K562 (cell line): ENCODE results near the gene PPT2. TPM values are rescaled to one million over a fixed set of nuclear protein-coding genes. Genes with fewer than 3 reads are reported as not detected.

Source experiments
- GATAD2A ChIP-seq: fragments of 450-650 bp; IDR thresholded peaks from 2 replicates; pipeline ENCODE4 v1.6.1; 2017
- GMEB1 ChIP-seq: fragments of 250-450 bp; sonication (Bioruptor Pico); IDR thresholded peaks from 2 replicates; pipeline ENCODE4 v1.4.0; 2020; ENCODE audit warnings: mild to moderate bottlenecking
- MEIS2 ChIP-seq: fragments of 450-650 bp; IDR thresholded peaks from 2 replicates; pipeline ENCODE4 v1.6.1; 2014; ENCODE audit warnings: mild to moderate bottlenecking; ENCODE audit not compliant: partially characterized antibody
- NBN ChIP-seq: fragments of 450-650 bp; IDR thresholded peaks from 2 replicates; pipeline ENCODE4 v1.6.1; 2016; ENCODE audit warnings: low read depth, mild to moderate bottlenecking
- NCOA4 ChIP-seq: fragments of 450-650 bp; IDR thresholded peaks from 2 replicates; pipeline ENCODE4 v1.6.1; 2018; ENCODE audit warnings: mild to moderate bottlenecking; ENCODE audit not compliant: partially characterized antibody
- SRSF9 ChIP-seq: fragments of 200-400 bp; formaldehyde crosslinking; IDR thresholded peaks from 2 replicates; pipeline ENCODE4 v1.6.1; 2017; ENCODE audit warnings: low read depth, low read length, borderline replicate concordance
- TEAD4 ChIP-seq, 2 experiments: sonication (generic) in 1 of 2; formaldehyde crosslinking in 1 of 2; IDR thresholded peaks; 2 replicates each; pipeline versions ENCODE4 v1.6.1 to v1.8.0; 2012 to 2022; ENCODE audit warnings: borderline replicate concordance in 1 of 2, inconsistent platforms in 1 of 2, low read length in 1 of 2, mild to moderate bottlenecking in 1 of 2, missing genetic modification reagents in 1 of 2
- TFAM ChIP-seq: fragments of 250-450 bp; sonication (Bioruptor Pico); conservative IDR thresholded peaks from 2 replicates; pipeline ENCODE4 v1.5.0; 2021; ENCODE audit warnings: mild to moderate bottlenecking, moderate library complexity
- polyA plus RNA-seq, 8 experiments: library from polyadenylated mRNA; depleted of rRNA in 4 of 8; stranded (reverse) in 5 of 8; unstranded in 3 of 8; fragments of >200 nt; fragmentation: Nextera tagmentation in 2 of 8; fragmentation: Illumina TruSeq in 1 of 8; extraction: Ambion mirVana in 2 of 8; extraction: Trizol in 1 of 8; gene quantifications; 2 replicates each; pipeline versions ENCODE4 v1.2.1 to v1.2.3, GENCODE V29; 2011 to 2014; ENCODE audit warnings: inconsistent platforms in 1 of 8, missing spikeins in 1 of 8
- total RNA-seq, 7 experiments: library from RNA; depleted of rRNA in 6 of 7; stranded (reverse); fragments of >200 nt in 6 of 7; fragmentation: Illumina TruSeq in 2 of 7; extraction: Trizol in 2 of 7; gene quantifications; 2 replicates each; pipeline versions ENCODE4 v1.2.1 to v1.2.3, GENCODE V29; 2011 to 2021; ENCODE audit warnings: low replicate concordance in 1 of 7
- TF ChIP-seq, protein P1 (sequence below): sonication (generic); formaldehyde crosslinking; IDR thresholded peaks from 2 replicates; pipeline ENCODE4 v1.8.0; 2022; ENCODE audit warnings: mild to moderate bottlenecking, missing genetic modification reagents
- TF ChIP-seq, protein P2 (sequence below): fragments of 450-650 bp; formaldehyde crosslinking; IDR thresholded peaks from 2 replicates; pipeline ENCODE4 v1.4.0; 2022; ENCODE audit warnings: mild to moderate bottlenecking, moderate library complexity
- TF ChIP-seq, protein P3 (sequence below): IDR thresholded peaks from 2 replicates; pipeline ENCODE4 v1.6.1; 2011; ENCODE audit warnings: borderline replicate concordance, low read depth, mild to moderate bottlenecking, moderate library complexity, low read length; ENCODE audit not compliant: insufficient read depth, poor library complexity, severe bottlenecking

Gene PPT2
- total and polyA plus RNA-seq, 9 of the 15 experiments (the other 6 are each of a cell fraction or from before 2014, with no cell fraction given) = 27.4 to 98.8 (median 69.9) TPM

GRCh38 chr6:32194825-32195651 is 41.1 kb downstream of the PPT2 start (continued):
- TF ChIP-seq, protein P1, sequence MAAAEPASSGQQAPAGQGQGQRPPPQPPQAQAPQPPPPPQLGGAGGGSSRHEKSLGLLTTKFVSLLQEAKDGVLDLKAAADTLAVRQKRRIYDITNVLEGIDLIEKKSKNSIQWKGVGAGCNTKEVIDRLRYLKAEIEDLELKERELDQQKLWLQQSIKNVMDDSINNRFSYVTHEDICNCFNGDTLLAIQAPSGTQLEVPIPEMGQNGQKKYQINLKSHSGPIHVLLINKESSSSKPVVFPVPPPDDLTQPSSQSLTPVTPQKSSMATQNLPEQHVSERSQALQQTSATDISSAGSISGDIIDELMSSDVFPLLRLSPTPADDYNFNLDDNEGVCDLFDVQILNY (CRISPR knock-in tag) = no peak
- TF ChIP-seq TFAM (CRISPR knock-in tag) (no peak), SRSF9 (no peak), NCOA4 (no peak), NBN (peak; percentile 56; the same call in 1 of the 2 replicates), TEAD4 (IDR thresholded peaks at IDR 0.05; ENCODE audit: low read length) (no peak; the same call in none of the 2 replicates), TEAD4 (CRISPR knock-in tag; IDR thresholded peaks at IDR 0.05; ENCODE audit: borderline replicate concordance) (no peak), GATAD2A (no peak), MEIS2 (peak; percentile 11), GMEB1 (CRISPR knock-in tag) (no peak)
- TF ChIP-seq, protein P2, sequence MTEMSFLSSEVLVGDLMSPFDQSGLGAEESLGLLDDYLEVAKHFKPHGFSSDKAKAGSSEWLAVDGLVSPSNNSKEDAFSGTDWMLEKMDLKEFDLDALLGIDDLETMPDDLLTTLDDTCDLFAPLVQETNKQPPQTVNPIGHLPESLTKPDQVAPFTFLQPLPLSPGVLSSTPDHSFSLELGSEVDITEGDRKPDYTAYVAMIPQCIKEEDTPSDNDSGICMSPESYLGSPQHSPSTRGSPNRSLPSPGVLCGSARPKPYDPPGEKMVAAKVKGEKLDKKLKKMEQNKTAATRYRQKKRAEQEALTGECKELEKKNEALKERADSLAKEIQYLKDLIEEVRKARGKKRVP (CRISPR knock-in tag) = peak; percentile 35; the same call in 1 of the 2 replicates
- TF ChIP-seq, protein P3, sequence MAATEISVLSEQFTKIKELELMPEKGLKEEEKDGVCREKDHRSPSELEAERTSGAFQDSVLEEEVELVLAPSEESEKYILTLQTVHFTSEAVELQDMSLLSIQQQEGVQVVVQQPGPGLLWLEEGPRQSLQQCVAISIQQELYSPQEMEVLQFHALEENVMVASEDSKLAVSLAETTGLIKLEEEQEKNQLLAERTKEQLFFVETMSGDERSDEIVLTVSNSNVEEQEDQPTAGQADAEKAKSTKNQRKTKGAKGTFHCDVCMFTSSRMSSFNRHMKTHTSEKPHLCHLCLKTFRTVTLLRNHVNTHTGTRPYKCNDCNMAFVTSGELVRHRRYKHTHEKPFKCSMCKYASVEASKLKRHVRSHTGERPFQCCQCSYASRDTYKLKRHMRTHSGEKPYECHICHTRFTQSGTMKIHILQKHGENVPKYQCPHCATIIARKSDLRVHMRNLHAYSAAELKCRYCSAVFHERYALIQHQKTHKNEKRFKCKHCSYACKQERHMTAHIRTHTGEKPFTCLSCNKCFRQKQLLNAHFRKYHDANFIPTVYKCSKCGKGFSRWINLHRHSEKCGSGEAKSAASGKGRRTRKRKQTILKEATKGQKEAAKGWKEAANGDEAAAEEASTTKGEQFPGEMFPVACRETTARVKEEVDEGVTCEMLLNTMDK = no peak
